IPS-20b (cell line): ENCODE measurements around the gene NRIP2.

Experiments used
- H3K27ac ChIP-seq: one replicate; pipeline ENCODE4 v1.5.1; 2013; ENCODE audit warnings: low read length
- H3K27me3 ChIP-seq: 2 replicates; pipeline ENCODE4 v1.6.1; 2013; ENCODE audit warnings: mild to moderate bottlenecking, low read length, inconsistent platforms; ENCODE audit not compliant: insufficient read depth
- H3K36me3 ChIP-seq: 2 replicates; pipeline ENCODE4 v1.6.1; 2013; ENCODE audit warnings: low read depth, mild to moderate bottlenecking, inconsistent platforms, low read length, moderate library complexity; ENCODE audit not compliant: insufficient read depth
- H3K4me1 ChIP-seq: 2 replicates; pipeline ENCODE4 v1.6.1; 2013; ENCODE audit warnings: mild to moderate bottlenecking, control low read depth, inconsistent platforms, low read length, moderate library complexity; ENCODE audit not compliant: insufficient read depth
- H3K4me3 ChIP-seq: 2 replicates; pipeline ENCODE4 v1.5.1; 2013; ENCODE audit warnings: mild to moderate bottlenecking, low read length, inconsistent platforms
- H3K9ac ChIP-seq: 2 replicates; pipeline ENCODE4 v1.6.1; 2013; ENCODE audit warnings: low read depth, mild to moderate bottlenecking, inconsistent platforms, low read length, moderate library complexity
- H3K9me3 ChIP-seq: 2 replicates; pipeline ENCODE4 v1.6.1; 2013; ENCODE audit warnings: mild to moderate bottlenecking, low read depth, low read length, inconsistent platforms; ENCODE audit not compliant: insufficient read depth

NRIP2 gene

GRCh38 chr12:2841056-2841650, 6.3 kb upstream of the NRIP2 start:
- Histone ChIP-seq H3K9me3 (no peaks in the 10 kb centered on the region), H3K4me1 (no peaks in the 10 kb centered on the region), H3K27ac (no peak overlapping the region), H3K4me3 (no peak overlapping the region), H3K36me3 (no peaks in the 10 kb centered on the region), H3K9ac (no peak overlapping the region), H3K27me3 (peaks cover 9% of the 10 kb centered on the region; the same call in 1 of the 2 replicates)

DNA sequence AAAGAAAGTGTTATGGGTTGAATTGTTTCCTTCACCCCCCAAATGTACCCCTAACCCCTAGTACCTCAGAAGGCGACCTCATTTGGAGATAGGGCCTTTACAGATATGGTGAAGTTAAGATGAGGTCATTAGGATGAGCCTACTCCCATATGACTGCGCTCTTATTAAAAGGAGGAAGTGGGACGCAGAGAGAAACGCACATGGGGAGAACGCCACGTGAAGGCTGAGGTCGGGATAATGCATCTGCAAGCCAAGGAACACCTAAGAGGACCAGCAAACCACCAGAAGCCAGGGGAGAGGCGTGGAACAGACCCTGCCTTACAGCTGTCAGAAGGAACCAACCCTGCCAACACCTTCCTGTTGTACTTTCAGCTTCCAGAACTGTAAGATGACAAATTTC, 1.7 kb upstream of the NRIP2 start:
- Histone ChIP-seq H3K4me1 (peaks cover 15% of the 10 kb centered on the region), H3K27ac (no peak overlapping the region), H3K4me3 (no peak overlapping the region), H3K9me3 (no peaks in the 10 kb centered on the region), H3K9ac (no peak overlapping the region), H3K36me3 (no peaks in the 10 kb centered on the region), H3K27me3 (peaks cover 18% of the 10 kb centered on the region)

GRCh38 chr12:2835691-2836403, 1.0 kb upstream of the NRIP2 start:
- Histone ChIP-seq H3K4me1 (peaks cover 15% of the 10 kb centered on the region), H3K27ac (no peak overlapping the region), H3K4me3 (no peak overlapping the region), H3K36me3 (no peaks in the 10 kb centered on the region), H3K27me3 (peaks cover 18% of the 10 kb centered on the region), H3K9me3 (no peaks in the 10 kb centered on the region), H3K9ac (no peak overlapping the region)

- H3K4me3 ChIP-seq = no peak overlapping the region
- H3K9ac ChIP-seq = no peak overlapping the region
- H3K4me1 ChIP-seq = peaks cover 15% of the 10 kb centered on the region
- H3K27ac ChIP-seq = no peak overlapping the region
- H3K36me3 ChIP-seq = peaks cover 5% of the 10 kb centered on the region; the same call in 1 of the 2 replicates
- no peaks in the 10 kb centered on the region for H3K9me3 ChIP-seq
- peaks cover 18% of the 10 kb centered on the region for H3K27me3 ChIP-seq
Measured at GRCh38 chr12:2833810-2834209, 1.0 kb downstream of the NRIP2 start.

GRCh38 chr12:2833327-2833726, 1.5 kb downstream of the NRIP2 start:
- Histone ChIP-seq H3K27me3 (peaks cover 18% of the 10 kb centered on the region), H3K9me3 (no peaks in the 10 kb centered on the region), H3K36me3 (peaks cover 8% of the 10 kb centered on the region; the same call in 1 of the 2 replicates), H3K4me3 (no peak overlapping the region), H3K27ac (no peak overlapping the region), H3K4me1 (peaks cover 15% of the 10 kb centered on the region), H3K9ac (no peak overlapping the region)

DNA sequence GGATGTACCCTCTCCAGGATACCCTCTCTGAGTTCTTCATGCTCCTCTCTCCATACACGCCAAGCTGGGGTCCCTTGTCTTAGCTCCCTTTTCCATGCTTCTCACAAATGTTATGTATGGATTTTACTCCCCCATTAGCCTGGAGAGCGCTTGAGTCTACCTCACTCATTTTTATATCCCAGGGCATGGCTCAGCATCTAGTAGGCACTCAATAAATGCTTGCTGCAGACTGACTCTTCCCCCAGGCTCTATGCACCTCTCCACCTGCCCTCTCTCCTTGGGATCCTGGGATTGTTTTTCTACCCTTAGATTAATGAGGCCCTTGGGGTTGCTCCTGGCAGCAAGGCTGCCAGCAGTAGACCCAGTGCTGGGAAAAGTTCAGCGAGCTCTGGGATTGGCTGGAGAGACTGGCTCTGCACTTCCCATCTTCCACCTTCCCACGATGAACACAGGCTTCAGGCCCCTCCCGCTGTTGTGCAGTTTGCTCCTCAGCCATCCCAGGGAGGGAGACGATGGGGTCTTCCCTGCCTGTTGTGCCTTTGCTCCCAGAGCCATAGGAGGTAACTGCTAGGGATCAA, 2.2 kb downstream of the NRIP2 start:
- Histone ChIP-seq H3K9me3 (no peaks in the 10 kb centered on the region), H3K36me3 (peaks cover 14% of the 10 kb centered on the region; the same call in 1 of the 2 replicates), H3K27ac (no peak overlapping the region), H3K4me3 (no peak overlapping the region), H3K4me1 (peaks cover 15% of the 10 kb centered on the region), H3K27me3 (peaks cover 18% of the 10 kb centered on the region), H3K9ac (no peak overlapping the region)

DNA sequence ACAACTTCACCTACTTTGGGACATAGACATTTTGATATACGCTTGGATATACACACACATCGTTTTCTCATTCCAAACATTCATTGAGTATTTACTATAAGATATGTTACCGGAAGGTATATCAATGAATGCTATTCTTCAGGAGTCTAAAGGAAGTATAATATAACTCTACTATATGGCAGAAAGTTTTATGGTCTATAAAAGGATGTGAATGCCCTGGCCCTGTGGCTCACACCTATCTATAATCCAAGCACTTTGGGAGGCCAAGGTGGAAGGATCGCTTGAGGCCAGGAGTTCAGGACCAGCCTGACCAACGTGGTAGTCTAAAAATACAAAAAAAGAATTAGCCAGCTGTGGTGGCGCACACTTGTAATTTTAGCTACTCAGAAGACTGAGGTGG, 5.6 kb downstream of the NRIP2 start:
- Histone ChIP-seq H3K36me3 (peaks cover 45% of the 10 kb centered on the region), H3K4me3 (no peak overlapping the region), H3K27ac (no peak overlapping the region), H3K27me3 (peaks cover 2% of the 10 kb centered on the region; the same call in 1 of the 2 replicates), H3K4me1 (peaks cover 17% of the 10 kb centered on the region; the same call in 1 of the 2 replicates), H3K9ac (no peak overlapping the region), H3K9me3 (no peaks in the 10 kb centered on the region)

DNA sequence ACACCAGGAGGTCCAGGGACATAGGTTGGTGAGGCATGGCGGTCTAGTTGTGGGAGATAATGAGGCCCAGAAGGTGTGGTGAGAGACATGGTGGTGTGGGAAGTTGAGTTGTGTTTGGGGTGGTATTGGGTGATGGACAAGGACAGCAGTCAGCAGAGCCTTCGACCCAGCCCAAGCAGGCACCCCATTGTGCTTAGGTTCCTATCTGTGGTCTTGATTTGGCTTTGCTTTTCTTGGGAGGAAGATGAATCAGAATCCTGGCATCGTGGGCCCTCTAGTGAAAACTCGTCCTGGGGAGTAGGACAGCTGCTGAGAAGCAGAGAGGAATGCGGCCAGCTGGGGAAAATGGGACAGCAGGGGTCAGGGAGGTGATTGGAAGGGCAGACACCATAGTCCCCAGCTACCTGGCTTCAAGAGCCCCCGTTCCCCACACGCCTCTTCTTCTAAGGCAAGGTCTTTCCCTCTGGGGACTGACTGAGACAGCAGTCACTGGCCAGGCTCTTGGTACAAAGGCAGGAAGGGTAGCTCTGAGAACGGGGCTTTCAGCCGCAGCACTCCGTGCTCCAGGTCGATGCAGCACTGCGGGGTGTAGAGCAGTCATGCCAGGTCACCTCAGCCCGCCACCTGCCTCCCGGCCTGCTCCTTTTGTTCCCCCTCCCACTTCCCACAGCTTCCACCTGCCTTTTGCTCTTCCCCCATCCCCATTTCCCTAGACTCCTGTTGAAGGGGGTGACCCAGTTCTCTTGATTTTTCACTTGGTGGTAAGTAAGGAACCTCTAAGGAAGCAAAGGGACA, 7.9 kb downstream of the NRIP2 start:
- H3K9me3 ChIP-seq = no peaks in the 10 kb centered on the region
- H3K4me1 ChIP-seq = peaks cover 14% of the 10 kb centered on the region; the same call in 1 of the 2 replicates
- no peak overlapping the region for H3K27ac ChIP-seq
- H3K36me3 ChIP-seq = peaks cover 69% of the 10 kb centered on the region
- H3K27me3 ChIP-seq = no peaks in the 10 kb centered on the region
- no peak overlapping the region for H3K9ac ChIP-seq
- H3K4me3 ChIP-seq = no peak overlapping the region

DNA sequence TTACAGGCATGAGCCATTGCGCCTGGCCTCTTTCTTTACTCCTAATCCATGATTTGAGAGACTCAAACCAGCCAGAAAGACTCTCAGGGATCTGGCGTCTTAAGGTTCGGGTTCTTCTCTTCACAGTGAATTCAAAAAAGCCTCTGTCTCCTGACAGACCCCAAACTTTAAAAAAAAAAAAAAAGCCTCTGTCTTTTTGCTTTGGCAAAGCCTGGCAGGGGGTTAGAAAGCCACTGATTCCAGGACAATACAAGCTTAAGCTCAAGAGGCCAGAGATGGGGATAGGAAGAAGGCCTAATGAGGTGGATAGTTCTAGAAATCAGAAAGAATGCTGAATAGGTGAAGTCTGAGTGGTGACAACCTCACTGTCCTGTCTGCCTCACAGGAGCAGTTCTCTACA, 8.8 kb downstream of the NRIP2 start:
- Histone ChIP-seq H3K4me1 (peaks cover 14% of the 10 kb centered on the region; the same call in 1 of the 2 replicates), H3K27me3 (no peaks in the 10 kb centered on the region), H3K4me3 (no peak overlapping the region), H3K27ac (no peak overlapping the region), H3K36me3 (peaks cover 77% of the 10 kb centered on the region), H3K9me3 (no peaks in the 10 kb centered on the region), H3K9ac (peak overlapping the region; percentile 16; the same call in 1 of the 2 replicates)

DNA sequence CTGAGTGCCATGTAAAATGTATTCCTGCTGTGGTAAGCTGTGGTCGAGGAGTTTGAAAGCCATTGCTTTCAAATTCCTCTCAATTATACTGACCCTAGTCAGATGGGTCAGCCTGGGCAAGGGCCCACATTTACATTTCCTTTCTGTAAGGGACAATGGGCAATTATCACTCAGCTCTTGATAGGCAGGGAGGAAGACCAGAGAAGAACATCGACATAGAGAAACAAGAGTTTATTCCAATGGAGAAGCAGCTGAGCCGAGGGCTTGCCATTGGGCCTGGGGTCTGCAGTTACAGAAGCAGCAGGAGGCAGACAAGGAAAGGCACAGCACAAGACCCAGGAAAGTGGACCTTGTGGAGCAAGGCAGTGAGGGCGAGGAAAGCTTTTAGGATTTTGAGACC, 9.7 kb downstream of the NRIP2 start:
- Histone ChIP-seq H3K27ac (no peak overlapping the region), H3K4me3 (no peak overlapping the region), H3K36me3 (peaks cover 84% of the 10 kb centered on the region), H3K9ac (peak overlapping the region; percentile 16), H3K27me3 (no peaks in the 10 kb centered on the region), H3K9me3 (no peaks in the 10 kb centered on the region), H3K4me1 (peaks cover 15% of the 10 kb centered on the region; the same call in 1 of the 2 replicates)

DNA sequence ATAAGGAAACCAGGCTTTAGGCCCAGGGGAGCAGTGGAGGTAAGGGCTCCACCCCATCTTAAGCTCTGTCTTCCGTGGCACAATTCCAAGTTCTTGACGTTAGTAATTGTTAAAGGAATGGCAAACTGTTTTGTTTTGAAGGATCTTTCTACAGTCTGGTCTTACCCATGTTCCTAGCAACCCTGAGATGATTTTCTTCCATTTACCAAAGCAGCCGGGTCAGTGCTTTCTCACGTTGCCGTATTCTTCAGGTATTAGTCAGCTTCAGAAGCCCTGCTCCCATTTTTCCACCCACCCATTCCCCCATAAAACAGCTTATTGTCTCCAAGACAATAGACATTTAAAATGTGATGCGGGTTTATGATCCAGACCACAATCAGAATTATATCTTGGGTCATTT, 10.3 kb downstream of the NRIP2 start:
- H3K36me3 ChIP-seq = peaks cover 90% of the 10 kb centered on the region
- no peak overlapping the region for H3K4me3 ChIP-seq

More for the DNA sequence above, 10.3 kb downstream of the NRIP2 start:
- Histone ChIP-seq H3K27ac (no peak overlapping the region), H3K9ac (no peak overlapping the region; the same call in 1 of the 2 replicates), H3K4me1 (peaks cover 17% of the 10 kb centered on the region; the same call in 1 of the 2 replicates), H3K27me3 (no peaks in the 10 kb centered on the region), H3K9me3 (no peaks in the 10 kb centered on the region)
